HCT116 (cell line): ENCODE results near the gene NCKAP5. TPM values are rescaled to one million over a fixed set of nuclear protein-coding genes. Genes with fewer than 3 reads are reported as not detected.

ENCODE experiments used
- ATAC-seq: fragments of 200-7000 bp; cut with Tn5 transposase; 2 replicates; pipeline ENCODE4 v1.9.1; 2020; ENCODE audit warnings: mild to moderate bottlenecking, moderate library complexity
- BruUV-seq: library from RNA; stranded (reverse); fragments of 400-500 nt; replicated peaks from 2 replicates; lab custom pipeline; 2021; lab: Mats Ljungman, UMichigan
- CTCF ChIA-PET: fragments of 300-600 bp; sonication (Branson Sonifier 250); formaldehyde crosslinking; loops from one replicate; lab custom pipeline; 2021; ENCODE audit warnings: antibody characterized with exemption; lab: Charles Lee
- POLR2A ChIA-PET: fragments of 300-600, 350-600 bp; sonication (Branson Sonifier 250); formaldehyde crosslinking; loops from one replicate; lab custom pipeline; 2021; ENCODE audit warnings: antibody characterized with exemption; lab: Charles Lee
- RAD21 ChIA-PET, 2 experiments: fragments of 300-600 bp; sonication (Branson Sonifier 250); formaldehyde crosslinking; loops; one replicate each; lab custom pipeline; 2023; ENCODE audit warnings: low total read pairs in 2 of 2; ENCODE audit not compliant: uncharacterized antibody in 2 of 2, unreplicated experiment in 2 of 2, low non-redundant PET in 1 of 2; lab: Charles Lee
- DNase-seq: peaks from one replicate; pipeline ENCODE4 v3.0.0-alpha.2; 2010; ENCODE audit warnings: low read depth, low spot score
- H2AFZ ChIP-seq: fragments of 200-600 bp; shearing (Covaris generic), sonication (generic); 2 replicates; pipeline ENCODE4 v1.6.1; 2017; ENCODE audit warnings: low read depth, mixed run types, mixed read lengths, antibody characterized with exemption, low read length; ENCODE audit not compliant: poor library complexity, severe bottlenecking
- H3K27ac ChIP-seq: 2 replicates; pipeline ENCODE4 v1.5.1; 2012; ENCODE audit warnings: low read depth, low read length
- H3K27me3 ChIP-seq: fragments of 200-600 bp; sonication (generic); 2 replicates; pipeline ENCODE4 v1.6.1; 2016; ENCODE audit warnings: mixed run types, low read length, mixed read lengths; ENCODE audit not compliant: insufficient read depth
- H3K36me3 ChIP-seq, 2 experiments: fragments of 200-500 bp in 1 of 2; fragments of 200-600 bp in 1 of 2; sonication (Bioruptor generic) in 1 of 2; sonication (generic) in 1 of 2; 2 replicates each; pipeline versions ENCODE4 v1.5.1 to v1.6.1; 2014 to 2016; ENCODE audit warnings: low read length in 2 of 2, inconsistent platforms in 1 of 2, mixed read lengths in 1 of 2, mixed run types in 1 of 2; ENCODE audit not compliant: insufficient read depth in 2 of 2, control insufficient read depth in 1 of 2
- H3K4me1 ChIP-seq, 2 experiments: fragments of 200-600 bp in 1 of 2; sonication (generic) in 1 of 2; 2 replicates each; pipeline versions ENCODE4 v1.5.1 to v1.6.1; 2012 to 2017; ENCODE audit warnings: low read length in 2 of 2, inconsistent platforms in 1 of 2, mild to moderate bottlenecking in 1 of 2, mixed read lengths in 1 of 2, mixed run types in 1 of 2, moderate library complexity in 1 of 2; ENCODE audit not compliant: insufficient read depth in 2 of 2, control insufficient read depth in 1 of 2
- H3K4me2 ChIP-seq: fragments of 200-600 bp; sonication (generic); 2 replicates; pipeline ENCODE4 v1.6.1; 2017; ENCODE audit warnings: mixed run types, low read length, mixed read lengths
- H3K4me3 ChIP-seq, 2 experiments: fragments of 200-600 bp in 1 of 2; sonication (generic) in 1 of 2; replicated peaks in 1 of 2; 2 replicates each; pipeline ENCODE4 v1.5.1; 2011 to 2016; ENCODE audit warnings: low read length in 2 of 2, control low read depth in 1 of 2, low read depth in 1 of 2, mild to moderate bottlenecking in 1 of 2, mixed read lengths in 1 of 2, mixed run types in 1 of 2
- H3K79me2 ChIP-seq: fragments of 200-600 bp; sonication (generic); 2 replicates; pipeline ENCODE4 v1.6.1; 2017; ENCODE audit warnings: mild to moderate bottlenecking, mixed run types, low read length, moderate library complexity, mixed read lengths; ENCODE audit not compliant: insufficient read depth
- H3K9ac ChIP-seq: fragments of 200-600 bp; sonication (generic); 2 replicates; pipeline ENCODE4 v1.6.1; 2016; ENCODE audit warnings: low read length, mixed read lengths
- H3K9me2 ChIP-seq: fragments of 200-600 bp; sonication (generic), shearing (Covaris generic); 2 replicates; pipeline ENCODE4 v1.6.1; 2017; ENCODE audit warnings: mixed run types, mild to moderate bottlenecking, moderate library complexity; ENCODE audit not compliant: insufficient read depth
- H3K9me3 ChIP-seq, 2 experiments: fragments of 200-500 bp in 1 of 2; fragments of 200-600 bp in 1 of 2; sonication (Bioruptor generic) in 1 of 2; sonication (generic) in 1 of 2; 2 replicates each; pipeline ENCODE4 v1.6.1; 2014 to 2017; ENCODE audit warnings: low read length in 2 of 2, mixed read lengths in 2 of 2, inconsistent platforms in 1 of 2, low read depth in 1 of 2, mild to moderate bottlenecking in 1 of 2, mixed run types in 1 of 2, moderate library complexity in 1 of 2; ENCODE audit not compliant: control insufficient read depth in 1 of 2, insufficient read depth in 1 of 2
- H4K20me1 ChIP-seq: fragments of 200-600 bp; sonication (generic), shearing (Covaris generic); 2 replicates; pipeline ENCODE4 v1.6.1; 2017; ENCODE audit warnings: mixed run types, mild to moderate bottlenecking, moderate library complexity; ENCODE audit not compliant: insufficient read depth
- ATF3 ChIP-seq: IDR thresholded peaks from 2 replicates; pipeline ENCODE4 v1.6.1; 2012
- CEBPB ChIP-seq: IDR thresholded peaks from 2 replicates; pipeline ENCODE4 v1.6.1; 2012; ENCODE audit warnings: low read depth
- EGR1 ChIP-seq: IDR thresholded peaks from 2 replicates; pipeline ENCODE4 v1.6.1; 2012; ENCODE audit warnings: low read depth
- ELF1 ChIP-seq: IDR thresholded peaks from 2 replicates; pipeline ENCODE4 v1.6.1; 2012; ENCODE audit warnings: low read depth, borderline replicate concordance
- EZH2 ChIP-seq: fragments of 200-600 bp; sonication (generic); IDR thresholded peaks from 2 replicates; pipeline ENCODE4 v1.6.1; 2017; ENCODE audit warnings: antibody characterized with exemption, mixed run types
- JUND ChIP-seq: IDR thresholded peaks from 2 replicates; pipeline ENCODE4 v1.6.1; 2012
- POLR2A ChIP-seq: IDR thresholded peaks from 2 replicates; pipeline ENCODE4 v1.7.0; 2011; ENCODE audit warnings: borderline replicate concordance; ENCODE audit not compliant: insufficient read depth, insufficient read length; ENCODE audit errors: extremely low read depth
- POLR2AphosphoS5 ChIP-seq: IDR thresholded peaks from 2 replicates; pipeline ENCODE4 v1.6.1; 2011; ENCODE audit warnings: mild to moderate bottlenecking, low read depth, low read length, moderate library complexity
- SRF ChIP-seq: IDR thresholded peaks from 2 replicates; pipeline ENCODE4 v1.6.1; 2012; ENCODE audit warnings: low read depth
- ZBTB33 ChIP-seq: IDR thresholded peaks from 2 replicates; pipeline ENCODE4 v1.6.1; 2011; ENCODE audit warnings: mild to moderate bottlenecking, low read length, moderate library complexity; ENCODE audit not compliant: insufficient replicate concordance; ENCODE audit errors: extremely low read depth
- ZFX ChIP-seq: fragments of 450-650 bp; IDR thresholded peaks from 2 replicates; pipeline ENCODE4 v1.6.1; 2017
- ZNF274 ChIP-seq: fragments of 200-500 bp; sonication (Bioruptor generic); IDR thresholded peaks from 2 replicates; pipeline ENCODE4 v1.6.1; 2014; ENCODE audit warnings: mild to moderate bottlenecking, low read depth, low read length, inconsistent platforms
- intact Hi-C: fragments of 100-400 bp; cut with micrococcal nuclease; formaldehyde crosslinking; loops from 2 replicates; pipeline ENCODE4 v1.10.0; 2022
- total RNA-seq: library from RNA; stranded (reverse); gene quantifications from one replicate; pipeline ENCODE4 v1.2.1, GENCODE V29; 2021; ENCODE audit not compliant: unreplicated experiment

NCKAP5 gene
- total RNA-seq, 1 experiment from 2014 or later = 0.30 TPM

- ChIA-PET POLR2A (no interaction called here), CTCF (interaction anchor here (0.7 kb wide), 1 partner anchor 13 kb away, joined by 3 read pairs; no protein-coding TSS in a partner anchor)
Observed at GRCh38 chr2:133574186-133574585, 5.9 kb upstream of the NCKAP5 start.

More at GRCh38 chr2:133574186-133574585, 5.9 kb upstream of the NCKAP5 start:
- H2AFZ ChIP-seq = no peak overlapping the region
- no peak overlapping the region for H3K4me2 ChIP-seq
- H3K4me1 ChIP-seq = peaks cover 0 to 9% of the 10 kb centered on the region in 2 experiments; a peak in 1 of 4 replicates
- no peak overlapping the region for H3K9ac ChIP-seq
- no peak overlapping the region for H3K4me3 ChIP-seq
- no peak for DNase-seq
- RAD21 ChIA-PET = no interaction called here
- H3K36me3 ChIP-seq = no peaks in the 10 kb centered on the region
- ATAC-seq = no peak
- H3K9me2 ChIP-seq = no peaks in the 10 kb centered on the region
- H3K27ac ChIP-seq = no peak overlapping the region
- no TSS peak for BruUV-seq
- no peaks in the 10 kb centered on the region for H3K79me2 ChIP-seq
- TF ChIP-seq EZH2 (no peak), ATF3 (no peak), ZFX (no peak), ZNF274 (no peak), ELF1 (no peak), JUND (no peak), POLR2A (no peak), SRF (no peak), CEBPB (no peak), EGR1 (no peak), ZBTB33 (no peak), POLR2AphosphoS5 (no peak)
- no peaks in the 10 kb centered on the region for H3K9me3 ChIP-seq
- no peaks in the 10 kb centered on the region for H4K20me1 ChIP-seq
- no peaks in the 10 kb centered on the region for H3K27me3 ChIP-seq
- intact Hi-C loops = no loop called here
